Fibroblast of skin of scalp (primary cell): ENCODE results near the gene CCDC82. TPM values are rescaled to one million over a fixed set of nuclear protein-coding genes. Genes with fewer than 3 reads are reported as not detected.
"Not testable (repeated sequence)": the region's sequence is repeated elsewhere in the genome, so short reads cannot be mapped to it uniquely, and the experiment has no call there.

Experiments
- DNase-seq: peaks from one replicate; pipeline ENCODE4 v3.0.0-alpha.2; 2013
- polyA plus RNA-seq, 2 experiments: library from polyadenylated mRNA; unstranded; fragments of 120-200 nt; gene quantifications; one replicate each; pipeline ENCODE4 v1.2.1, GENCODE V29; 2013; ENCODE audit not compliant: insufficient read length in 2 of 2

Gene CCDC82
- polyA plus RNA-seq (2013, experiment 1 of 2; ENCODE audit: insufficient read length) = 24.6 TPM
- polyA plus RNA-seq (2013, experiment 2 of 2; ENCODE audit: insufficient read length) = 31.1 TPM

DNA sequence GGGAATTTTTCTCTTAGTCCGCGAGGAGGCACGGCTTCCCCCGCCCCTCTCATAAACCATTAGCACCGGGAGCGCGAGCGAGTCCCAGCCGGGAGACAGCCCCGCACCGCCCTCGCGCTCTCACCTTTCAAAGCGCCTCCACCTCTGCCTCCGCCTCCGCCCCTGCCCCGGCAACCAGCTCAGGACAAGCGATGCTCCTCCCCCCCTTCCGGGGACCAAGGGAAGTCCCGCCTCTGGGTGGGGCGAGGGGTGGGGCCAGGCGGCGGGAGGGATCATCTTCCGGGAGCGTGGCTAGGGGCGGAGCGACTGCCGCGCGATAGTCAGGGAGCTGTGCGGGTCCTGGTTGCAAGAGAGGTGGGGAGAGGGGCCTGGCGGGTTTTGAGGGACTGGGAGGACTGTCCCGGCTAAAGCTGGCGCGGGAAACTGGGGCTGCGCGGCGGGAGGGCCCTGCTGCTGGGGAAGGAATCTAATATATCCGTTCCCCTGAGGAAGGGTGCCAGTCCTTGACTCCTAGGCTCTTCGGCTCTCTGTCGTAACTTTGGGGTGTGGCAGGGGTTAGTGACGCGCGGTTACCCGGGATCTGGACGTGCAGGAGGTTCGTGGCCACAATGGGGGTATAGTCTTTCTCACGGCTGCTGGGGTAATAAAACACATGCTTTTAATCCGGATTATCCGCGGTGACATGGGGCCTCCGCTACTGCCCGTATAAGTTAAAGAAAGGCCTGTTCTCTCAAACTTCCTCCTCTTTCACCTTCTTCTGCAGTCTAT, at the start of gene CCDC82, which contains the start of gene JRKL:
TSS of gene CCDC82 (minus strand) at position 193 of the 768 bp plus-strand sequence. CDS start 5,165 bp downstream, outside the sequence.
TSS of gene JRKL (plus strand) at position 294 of the 768 bp plus-strand sequence. CDS start 637 bp downstream, outside the sequence.
- peak; percentile 96 for DNase-seq

DNA sequence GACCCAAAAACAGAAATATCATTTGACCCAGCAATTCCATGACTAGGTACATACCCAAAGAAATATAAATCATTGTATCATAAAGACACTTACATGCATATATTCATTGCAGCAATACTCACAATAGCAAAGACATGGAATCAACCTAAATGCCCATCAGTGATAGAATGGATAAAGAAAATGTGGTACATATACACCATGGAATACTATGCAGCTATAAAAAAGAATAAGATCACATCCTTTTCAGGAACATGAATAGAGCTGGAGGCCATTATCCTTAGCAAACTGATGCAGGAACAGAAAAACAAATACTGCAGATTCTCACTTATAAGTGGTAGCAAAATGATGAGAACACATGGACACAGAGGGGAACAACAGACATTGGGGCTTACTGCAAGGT, 42.9 kb upstream of the CCDC82 start:
- DNase-seq = not testable (repeated sequence)

- DNase-seq = no peak
Observed at GRCh38 chr11:96430668-96431067, 41.0 kb upstream of the CCDC82 start.

DNA sequence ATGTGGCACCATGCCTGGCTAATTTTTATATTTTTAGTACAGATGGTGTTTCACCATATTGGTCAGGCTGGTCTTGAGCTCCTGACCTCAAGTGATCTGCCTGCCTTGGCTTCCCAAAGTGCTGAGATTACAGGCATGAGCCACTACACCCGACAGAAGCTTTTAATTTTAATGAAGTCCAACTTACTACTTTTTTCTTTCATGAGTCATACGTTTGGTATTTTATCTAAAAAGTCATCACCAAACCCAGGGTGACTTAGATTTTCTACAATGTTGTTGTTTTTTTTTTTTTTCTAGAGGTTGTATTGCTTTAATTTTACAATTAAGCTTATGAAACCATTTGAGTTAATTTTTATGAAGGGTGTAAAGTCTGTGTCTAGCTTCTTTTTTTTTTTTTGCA, 35.0 kb upstream of the CCDC82 start:
- peak; percentile 64 for DNase-seq

DNA sequence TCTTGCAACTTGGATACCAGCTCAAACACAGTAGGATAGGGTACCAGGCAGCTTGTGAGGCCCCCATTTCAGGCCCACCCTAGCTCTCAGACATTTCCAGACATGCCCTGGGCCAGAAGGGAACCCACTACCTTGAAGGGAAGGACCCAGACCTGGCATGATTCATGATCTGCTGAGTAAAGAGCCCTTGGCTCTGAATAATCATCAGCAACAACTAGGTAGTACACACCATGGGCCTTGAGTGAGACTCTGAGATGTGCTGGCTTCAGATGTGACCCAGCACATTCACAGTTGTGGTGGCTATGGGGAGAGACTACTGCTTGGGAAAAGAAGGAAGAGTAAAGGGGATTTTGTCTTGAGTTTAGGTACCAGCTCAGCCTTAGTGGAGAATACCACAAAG, 23.7 kb upstream of the CCDC82 start:
- no peak for DNase-seq

- no peak for DNase-seq
Observed at GRCh38 chr11:96412761-96413381, 23.2 kb upstream of the CCDC82 start.

DNA sequence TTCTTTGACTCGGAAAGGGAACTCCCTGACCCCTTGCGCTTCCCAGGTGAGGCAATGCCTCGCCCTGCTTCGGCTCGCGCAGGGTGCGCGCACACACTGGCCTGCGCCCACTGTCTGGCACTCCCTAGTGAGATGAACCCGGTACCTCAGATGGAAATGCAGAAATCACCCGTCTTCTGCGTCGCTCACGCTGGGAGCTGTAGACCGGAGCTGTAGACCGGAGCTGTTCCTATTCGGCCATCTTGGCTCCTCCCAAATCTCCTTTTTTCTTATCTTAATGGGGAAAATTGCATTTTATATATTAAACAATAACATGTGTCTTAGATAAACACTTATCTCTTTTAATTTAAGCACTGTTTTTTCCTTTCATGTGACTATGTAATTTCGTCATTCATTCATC, 21.7 kb upstream of the CCDC82 start:
- DNase-seq = not testable (repeated sequence)

DNA sequence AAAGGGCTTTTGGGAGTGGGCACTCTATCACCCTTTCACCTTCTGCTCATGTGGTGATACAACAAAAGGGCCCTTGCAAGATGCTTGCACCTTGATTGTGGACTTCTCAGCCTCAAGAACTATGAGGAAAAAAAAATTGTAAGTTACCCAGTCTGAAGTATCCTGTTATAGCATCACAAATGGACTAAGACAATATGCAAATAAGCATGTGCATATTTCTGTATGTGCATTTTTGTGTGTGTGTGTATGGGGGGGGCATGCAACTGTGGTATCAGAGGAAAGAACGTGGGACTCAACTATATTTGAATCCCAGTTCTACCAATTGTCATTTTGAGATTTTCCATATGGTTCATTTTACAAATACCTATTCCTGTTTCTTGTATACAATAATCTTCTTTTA, 11.0 kb upstream of the CCDC82 start:
- DNase-seq = no peak

GRCh38 chr11:96397863-96398262, 8.2 kb upstream of the CCDC82 start:
- DNase-seq = no peak

DNA sequence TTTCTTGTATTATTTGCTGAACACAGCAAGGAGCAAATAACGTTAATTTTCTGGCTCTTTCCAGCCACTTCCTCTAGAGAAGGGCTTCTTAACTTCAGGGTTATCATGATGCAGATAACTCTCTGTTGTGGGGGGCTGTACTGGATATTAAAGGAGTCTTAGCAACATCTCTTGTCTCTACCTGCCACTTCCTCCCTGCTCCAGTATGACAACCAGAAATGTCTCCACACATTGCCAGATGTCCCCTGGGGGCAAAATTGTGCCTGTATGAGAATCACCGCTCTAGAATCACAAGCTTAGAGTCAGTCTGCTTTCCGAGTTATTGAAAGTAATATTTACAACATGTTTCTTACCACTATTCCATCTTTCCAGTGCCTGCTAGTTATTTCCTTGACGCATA, 6.9 kb upstream of the CCDC82 start:
- no peak for DNase-seq

DNA sequence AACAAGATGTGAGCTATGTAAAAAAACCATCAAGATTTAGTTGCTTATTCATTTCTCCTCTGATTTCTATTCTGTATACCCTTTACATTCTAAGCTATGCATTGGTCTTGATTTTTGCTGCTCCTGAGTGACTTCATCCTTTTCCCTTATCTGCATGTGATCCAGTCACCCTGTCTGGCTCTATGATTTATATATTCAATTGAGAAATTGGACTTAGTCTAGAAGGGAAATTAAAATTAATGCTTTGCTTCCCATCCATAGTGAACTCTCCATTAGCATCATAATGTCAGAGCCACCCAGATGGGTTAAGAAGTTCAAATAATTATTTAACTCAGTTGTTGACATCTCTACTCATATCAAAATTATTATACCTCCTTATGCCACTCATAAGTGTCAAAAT, 5.1 kb upstream of the CCDC82 start:
- DNase-seq = no peak

DNA sequence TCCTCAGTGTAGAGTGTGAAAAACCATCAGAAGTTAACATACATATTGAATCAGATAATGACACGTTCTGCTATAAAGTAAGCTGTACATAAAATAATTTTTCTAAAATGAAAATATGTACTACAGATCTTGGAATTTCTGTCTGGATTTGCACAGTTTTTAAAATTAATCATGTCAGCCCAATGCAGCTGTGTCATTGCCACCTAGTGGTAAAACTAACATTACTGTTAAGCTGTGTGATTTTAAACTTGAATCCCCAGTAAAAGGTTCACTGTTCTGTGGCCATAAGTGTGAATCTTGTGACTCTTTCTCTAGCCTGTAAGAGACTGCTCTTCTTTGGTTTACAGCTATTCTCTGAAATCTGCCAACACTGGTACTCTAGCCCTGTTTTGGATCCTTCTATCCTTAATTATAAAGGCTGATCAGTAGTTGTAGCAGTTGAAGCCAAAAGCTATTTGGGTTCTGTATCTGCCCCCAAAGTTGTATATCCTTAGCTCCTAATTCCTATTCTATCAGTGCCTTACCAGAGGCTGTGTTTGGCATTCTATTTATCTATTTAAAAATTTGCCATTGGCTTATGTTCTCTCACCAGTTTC, 4.1 kb upstream of the CCDC82 start:
- DNase-seq = peak; percentile 58

- peak; percentile 6 for DNase-seq
Observed at GRCh38 chr11:96391698-96392307, 2.1 kb upstream of the CCDC82 start.

- DNase-seq = peak; percentile 15
Observed at GRCh38 chr11:96390488-96390792, 728 bp upstream of the CCDC82 start.

- no peak for DNase-seq
Observed at GRCh38 chr11:96388891-96389719, 607 bp downstream of the CCDC82 start.

DNA sequence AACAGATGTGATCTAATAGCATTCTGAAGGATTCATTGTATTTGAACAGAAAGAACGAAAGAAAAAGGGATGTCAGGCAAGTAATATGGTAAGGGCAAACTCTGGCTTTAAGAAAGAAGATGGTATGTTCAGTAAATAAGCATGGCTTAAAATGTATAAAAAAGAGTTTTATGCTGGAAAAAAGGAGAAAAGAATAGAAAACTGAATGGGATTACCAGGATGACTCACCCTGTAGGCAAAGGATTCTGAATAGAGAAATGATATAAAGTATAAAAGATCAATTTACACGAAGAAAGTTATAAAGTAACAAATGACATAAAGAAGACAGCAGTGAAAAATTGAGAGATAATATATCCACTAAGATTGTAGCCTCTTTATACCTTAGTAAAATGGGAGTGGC, 4.5 kb downstream of the CCDC82 start:
- no peak for DNase-seq

DNA sequence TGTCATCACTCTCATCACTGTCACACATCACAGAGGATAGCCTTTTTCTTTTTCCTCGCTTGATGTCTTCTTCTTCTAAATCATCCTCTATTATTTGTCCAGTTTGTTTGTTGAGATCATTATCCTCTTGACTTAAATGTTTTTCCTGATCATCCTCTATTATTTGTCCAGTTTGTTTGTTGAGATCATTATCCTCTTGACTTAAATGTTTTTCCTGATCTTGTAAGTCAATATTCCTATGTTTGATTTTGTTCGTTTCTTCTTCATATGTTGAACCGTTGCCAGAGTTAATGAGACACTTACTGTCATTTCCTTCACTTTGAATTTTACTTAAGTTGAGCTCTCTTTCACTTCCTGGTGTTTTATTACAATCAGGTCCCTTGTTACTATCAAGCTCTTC, 5.6 kb downstream of the CCDC82 start:
- no peak for DNase-seq

DNA sequence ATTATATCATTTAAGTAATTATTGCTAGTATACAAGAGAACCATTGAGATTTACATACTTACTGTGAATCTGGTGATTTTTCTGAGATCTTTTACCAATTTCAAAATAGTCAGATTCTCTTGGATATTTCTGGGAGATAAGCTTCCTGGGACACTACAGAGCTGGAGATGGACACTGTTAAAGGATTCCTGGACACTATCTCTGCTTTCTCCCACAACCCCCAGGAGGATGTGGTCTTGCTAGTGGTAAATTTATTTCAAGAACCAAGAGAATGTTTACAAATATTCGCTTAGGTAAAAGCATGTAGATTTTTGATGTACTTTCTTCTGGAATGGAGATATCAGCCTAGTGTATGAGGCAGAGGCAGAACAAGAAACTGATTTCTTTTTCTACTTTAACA, 12.9 kb downstream of the CCDC82 start:
- DNase-seq = no peak

DNA sequence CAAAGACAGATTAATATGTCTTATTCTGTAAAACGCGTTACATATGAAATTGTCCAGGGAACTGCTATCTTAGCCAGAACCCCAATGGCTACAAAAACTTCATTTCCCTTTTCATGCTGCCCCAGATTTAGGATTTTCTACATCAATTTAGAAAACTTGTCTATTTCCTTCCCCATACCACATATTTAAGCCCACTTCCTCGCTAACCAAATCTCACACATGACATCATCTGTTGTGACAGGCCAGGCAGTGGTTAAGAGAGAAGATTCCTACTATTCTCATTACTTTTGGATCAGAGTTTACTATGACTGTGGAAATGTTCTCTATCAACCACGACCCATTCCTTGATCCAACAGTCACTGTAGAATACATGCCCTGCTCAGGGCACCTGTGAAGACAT, 15.9 kb downstream of the CCDC82 start:
- no peak for DNase-seq

- DNase-seq = no peak
Observed at GRCh38 chr11:96367342-96367741, 22.4 kb downstream of the CCDC82 start.

- no peak for DNase-seq
Observed at GRCh38 chr11:96366024-96366423, 23.7 kb downstream of the CCDC82 start.

GRCh38 chr11:96365493-96365892, 24.2 kb downstream of the CCDC82 start:
- no peak for DNase-seq
